HFFc6 (cell line): ENCODE data around the gene TBC1D14. TPM values are rescaled to one million over a fixed set of nuclear protein-coding genes. Genes with fewer than 3 reads are reported as not detected.

Source experiments
- DNase-seq: peaks from one replicate; pipeline ENCODE4 v3.0.0-alpha.2; 2018
- H3K27ac Mint-ChIP-seq: 2 replicates; pipeline ENCODE4 v1.8.0; 2020; ENCODE audit warnings: mild to moderate bottlenecking, mixed read lengths
- H3K27me3 Mint-ChIP-seq: 2 replicates; pipeline ENCODE4 v1.8.0; 2021; ENCODE audit warnings: mild to moderate bottlenecking, moderate library complexity, mixed read lengths; ENCODE audit not compliant: insufficient read depth
- H3K36me3 Mint-ChIP-seq: 2 replicates; pipeline ENCODE4 v1.8.0; 2021; ENCODE audit warnings: low read depth, mixed read lengths
- H3K4me1 Mint-ChIP-seq: 2 replicates; pipeline ENCODE4 v1.8.0; 2020; ENCODE audit warnings: low read depth, mixed read lengths
- H3K4me3 Mint-ChIP-seq: 2 replicates; pipeline ENCODE4 v1.8.0; 2020; ENCODE audit warnings: mild to moderate bottlenecking, moderate library complexity, mixed read lengths
- H3K9me3 Mint-ChIP-seq: 2 replicates; pipeline ENCODE4 v1.8.0; 2020; ENCODE audit warnings: mild to moderate bottlenecking, mixed read lengths
- total RNA-seq, 6 experiments: library from RNA; stranded (reverse); fragmentation: NEBNext Ultra II Directional; extraction: Animal tissue kit (Norgen Biotek cat#: 25700); gene quantifications; 2 replicates in 1 of 6; 3 replicates in 5 of 6; pipeline ENCODE4 v1.2.3, GENCODE V29; 2021
- TF ChIP-seq, protein P1 (sequence below): fragments of 200-600 bp; sonication (generic); IDR thresholded peaks from 2 replicates; pipeline ENCODE4 v1.5.0; 2021; ENCODE audit warnings: antibody characterized with exemption, mild to moderate bottlenecking

Gene TBC1D14
- total RNA-seq, 6 experiments from 2014 or later, result 23.3 to 32.5 (median 27.9) TPM

DNA sequence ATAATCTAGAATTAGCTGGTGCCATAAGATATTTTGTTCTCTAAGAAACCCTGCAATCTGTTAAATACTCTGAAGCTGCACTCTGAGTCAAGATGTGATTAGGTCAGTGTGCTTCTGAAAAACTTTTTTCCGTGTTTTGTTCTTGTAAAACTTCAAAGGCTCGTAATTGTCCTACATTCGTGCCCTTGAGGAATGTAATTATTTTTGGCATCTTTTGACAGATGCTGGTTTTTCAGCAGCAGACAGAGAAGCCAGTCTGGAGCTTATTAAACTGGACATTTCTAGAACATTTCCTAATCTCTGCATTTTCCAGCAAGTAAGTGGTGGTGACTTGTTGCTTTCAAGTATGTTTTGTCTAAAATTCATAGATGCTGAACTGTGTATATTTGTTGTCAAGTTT is 96.8 kb downstream of the TBC1D14 start:
- DNase-seq, result no peak
- Mint-ChIP-seq H3K27ac (peak overlapping the region; percentile 49; the same call in 1 of the 2 replicates), H3K9me3 (no peaks in the 10 kb centered on the region), H3K4me1 (no peaks in the 10 kb centered on the region), H3K4me3 (no peak overlapping the region), H3K36me3 (peaks cover 26% of the 10 kb centered on the region), H3K27me3 (no peaks in the 10 kb centered on the region)
- TF ChIP-seq, protein P1, sequence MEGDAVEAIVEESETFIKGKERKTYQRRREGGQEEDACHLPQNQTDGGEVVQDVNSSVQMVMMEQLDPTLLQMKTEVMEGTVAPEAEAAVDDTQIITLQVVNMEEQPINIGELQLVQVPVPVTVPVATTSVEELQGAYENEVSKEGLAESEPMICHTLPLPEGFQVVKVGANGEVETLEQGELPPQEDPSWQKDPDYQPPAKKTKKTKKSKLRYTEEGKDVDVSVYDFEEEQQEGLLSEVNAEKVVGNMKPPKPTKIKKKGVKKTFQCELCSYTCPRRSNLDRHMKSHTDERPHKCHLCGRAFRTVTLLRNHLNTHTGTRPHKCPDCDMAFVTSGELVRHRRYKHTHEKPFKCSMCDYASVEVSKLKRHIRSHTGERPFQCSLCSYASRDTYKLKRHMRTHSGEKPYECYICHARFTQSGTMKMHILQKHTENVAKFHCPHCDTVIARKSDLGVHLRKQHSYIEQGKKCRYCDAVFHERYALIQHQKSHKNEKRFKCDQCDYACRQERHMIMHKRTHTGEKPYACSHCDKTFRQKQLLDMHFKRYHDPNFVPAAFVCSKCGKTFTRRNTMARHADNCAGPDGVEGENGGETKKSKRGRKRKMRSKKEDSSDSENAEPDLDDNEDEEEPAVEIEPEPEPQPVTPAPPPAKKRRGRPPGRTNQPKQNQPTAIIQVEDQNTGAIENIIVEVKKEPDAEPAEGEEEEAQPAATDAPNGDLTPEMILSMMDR, result no peak

DNA sequence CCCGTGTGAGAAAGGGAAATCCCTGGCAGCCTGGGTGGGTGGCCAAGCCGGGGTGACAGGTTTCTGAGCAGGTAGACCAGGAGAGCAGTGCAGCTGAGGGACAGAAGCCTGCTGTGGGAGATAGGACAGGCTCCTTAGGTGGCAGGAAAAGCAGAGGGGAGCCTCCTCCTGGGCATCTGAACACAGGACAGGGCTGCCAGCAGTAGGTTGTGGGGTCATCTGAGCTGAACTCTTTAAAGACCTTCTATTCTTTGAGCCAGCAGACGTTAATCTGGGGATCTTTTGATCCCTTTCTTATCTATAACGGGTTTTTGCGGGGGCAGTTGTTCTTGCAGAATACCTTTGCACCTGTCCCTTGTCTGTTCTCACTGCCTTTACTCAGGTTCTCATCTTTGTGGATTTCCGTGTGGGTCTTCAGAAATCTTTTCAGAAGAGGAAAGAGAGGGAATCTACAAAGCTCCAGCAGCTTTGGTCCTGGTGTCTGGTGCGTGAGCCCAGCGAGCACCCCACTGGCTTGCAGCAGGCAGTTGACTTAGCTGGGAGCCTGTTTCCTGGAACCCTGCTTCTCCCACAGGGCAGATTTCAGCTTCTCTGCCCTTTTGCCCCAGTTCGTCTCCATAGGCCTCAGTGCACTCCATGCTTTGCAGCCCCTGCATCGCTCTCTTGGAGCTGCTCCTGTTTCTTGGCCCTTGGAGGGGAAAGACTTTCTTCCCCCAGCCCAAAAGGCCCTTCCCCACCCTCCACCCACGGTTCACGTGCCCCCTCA is 97.7 kb downstream of the TBC1D14 start:
- H3K9me3 Mint-ChIP-seq, result no peaks in the 10 kb centered on the region
- no peaks in the 10 kb centered on the region for H3K27me3 Mint-ChIP-seq
- TF ChIP-seq, protein P1, result no peak
- no peak for DNase-seq
- peaks cover 17% of the 10 kb centered on the region for H3K36me3 Mint-ChIP-seq
- no peak overlapping the region for H3K4me3 Mint-ChIP-seq
- H3K4me1 Mint-ChIP-seq, result no peaks in the 10 kb centered on the region
- H3K27ac Mint-ChIP-seq, result no peak overlapping the region

DNA sequence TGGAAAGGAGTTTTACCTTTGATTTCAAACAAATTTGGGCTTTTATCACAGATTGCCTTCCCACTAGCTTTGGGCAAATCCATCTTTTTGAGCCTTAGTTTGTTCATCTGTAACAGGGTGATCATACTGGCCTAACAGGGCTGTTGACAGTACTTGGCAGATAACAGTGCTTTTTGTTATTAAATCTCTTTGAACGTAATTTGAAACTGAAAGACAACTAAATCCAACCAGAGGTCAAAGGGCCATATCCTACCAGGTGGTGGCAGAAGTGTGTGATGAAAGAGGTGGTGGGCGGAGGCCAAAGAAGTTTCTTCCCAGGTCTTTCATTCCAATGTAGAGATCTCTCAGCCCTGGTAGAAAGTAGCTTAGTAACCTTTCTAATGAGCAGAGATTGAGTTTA is 98.3 kb downstream of the TBC1D14 start:
- H3K4me3 Mint-ChIP-seq, result no peak overlapping the region
- H3K36me3 Mint-ChIP-seq, result peaks cover 14% of the 10 kb centered on the region
- no peaks in the 10 kb centered on the region for H3K9me3 Mint-ChIP-seq
- no peaks in the 10 kb centered on the region for H3K27me3 Mint-ChIP-seq
- H3K4me1 Mint-ChIP-seq, result no peaks in the 10 kb centered on the region
- TF ChIP-seq, protein P1, result no peak
- DNase-seq, result no peak
- H3K27ac Mint-ChIP-seq, result no peak overlapping the region

DNA sequence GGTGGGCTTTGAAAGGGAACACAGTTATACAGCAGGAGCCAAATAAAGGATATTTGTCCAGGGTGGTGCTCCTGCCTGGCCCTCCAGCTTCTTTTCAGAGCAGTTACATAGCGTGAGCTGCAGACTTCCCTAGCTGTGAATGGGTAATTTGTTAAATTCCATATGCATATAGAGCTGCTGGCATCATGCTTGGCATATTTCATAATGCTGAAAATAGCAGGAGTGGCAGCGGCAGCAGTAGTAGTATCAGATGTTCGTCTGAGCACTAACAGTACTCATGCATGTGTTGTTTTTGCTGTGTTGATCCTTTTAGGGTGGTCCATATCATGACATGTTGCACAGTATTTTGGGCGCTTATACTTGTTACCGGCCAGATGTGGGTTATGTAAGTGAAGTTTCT is 99.9 kb downstream of the TBC1D14 start:
- Mint-ChIP-seq H3K27ac (no peak overlapping the region), H3K4me3 (no peak overlapping the region), H3K4me1 (no peaks in the 10 kb centered on the region), H3K9me3 (no peaks in the 10 kb centered on the region), H3K27me3 (no peaks in the 10 kb centered on the region), H3K36me3 (peaks cover 18% of the 10 kb centered on the region)
- no peak for DNase-seq
- TF ChIP-seq, protein P1, result no peak

DNA sequence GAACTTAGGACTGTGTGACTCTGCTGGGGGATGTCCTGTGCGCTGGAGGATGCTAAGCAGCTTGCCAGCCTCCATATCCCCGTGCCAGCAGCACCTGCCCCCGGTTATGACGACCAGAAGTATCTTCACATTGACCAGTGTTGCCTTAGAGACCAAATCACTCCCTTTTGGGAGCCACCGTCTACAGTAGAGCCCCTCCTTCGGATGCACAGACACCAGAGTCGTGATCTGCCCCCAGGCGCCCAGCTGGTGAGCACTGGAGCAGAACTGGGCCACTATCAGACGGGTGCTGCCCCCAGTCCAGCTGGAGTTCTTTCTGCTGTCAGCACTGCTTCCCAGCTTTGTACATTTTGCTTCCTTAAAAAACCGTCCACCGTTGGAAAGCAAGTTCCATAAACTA is 103.5 kb downstream of the TBC1D14 start:
- no peaks in the 10 kb centered on the region; the same call in 1 of the 2 replicates for H3K27me3 Mint-ChIP-seq
- H3K27ac Mint-ChIP-seq, result no peak overlapping the region
- TF ChIP-seq, protein P1, result no peak
- no peak overlapping the region for H3K4me3 Mint-ChIP-seq
- H3K4me1 Mint-ChIP-seq, result no peaks in the 10 kb centered on the region
- H3K36me3 Mint-ChIP-seq, result peaks cover 24% of the 10 kb centered on the region
- no peaks in the 10 kb centered on the region for H3K9me3 Mint-ChIP-seq
- no peak for DNase-seq
